Smooth muscle cell (in vitro differentiated cells): ENCODE data around the gene PSMB10. TPM values are rescaled to one million over a fixed set of nuclear protein-coding genes. Genes with fewer than 3 reads are reported as not detected.

ENCODE experiments used
- DNase-seq: peaks from one replicate; lab custom pipeline; 2025; ENCODE audit not compliant: unreplicated experiment; lab: John Stamatoyannopoulos, UW
- H2AFZ ChIP-seq: fragments of 200-600 bp; sonication (generic); 2 replicates; pipeline ENCODE4 v1.6.0; 2016; ENCODE audit warnings: antibody characterized with exemption, low read depth, mild to moderate bottlenecking
- H3F3A ChIP-seq: fragments of 200-600 bp; sonication (generic); 2 replicates; pipeline ENCODE4 v1.6.0; 2017; ENCODE audit warnings: antibody characterized with exemption, low read depth
- H3K27ac ChIP-seq: fragments of 200-600 bp; sonication (generic); 2 replicates; pipeline ENCODE4 v1.5.1; 2016; ENCODE audit warnings: low read depth, mild to moderate bottlenecking
- H3K27me3 ChIP-seq: fragments of 200-600 bp; sonication (generic); 2 replicates; pipeline ENCODE4 v1.6.1; 2016; ENCODE audit warnings: low read depth, mild to moderate bottlenecking
- H3K36me3 ChIP-seq: fragments of 200-600 bp; sonication (generic); 2 replicates; pipeline ENCODE4 v1.5.1; 2016; ENCODE audit warnings: low read depth
- H3K4me1 ChIP-seq: fragments of 200-600 bp; sonication (generic); 2 replicates; pipeline ENCODE4 v1.5.1; 2016; ENCODE audit warnings: low read depth
- H3K4me2 ChIP-seq: fragments of 200-600 bp; sonication (generic); 2 replicates; pipeline ENCODE4 v1.6.0; 2016; ENCODE audit warnings: mild to moderate bottlenecking
- H3K4me3 ChIP-seq: fragments of 200-600 bp; sonication (generic); 2 replicates; pipeline ENCODE4 v1.5.1; 2016; ENCODE audit warnings: mild to moderate bottlenecking
- H3K79me2 ChIP-seq: fragments of 200-600 bp; sonication (generic); 2 replicates; pipeline ENCODE4 v1.6.0; 2016; ENCODE audit warnings: low read depth, mild to moderate bottlenecking
- H3K9ac ChIP-seq: fragments of 200-600 bp; sonication (generic); 2 replicates; pipeline ENCODE4 v1.6.0; 2016; ENCODE audit warnings: low read depth
- H3K9me3 ChIP-seq: fragments of 200-600 bp; sonication (generic); replicated peaks from 2 replicates; pipeline ENCODE4 v1.5.1; 2016; ENCODE audit warnings: low read depth
- H4K20me1 ChIP-seq: fragments of 200-600 bp; sonication (generic); 2 replicates; pipeline ENCODE4 v1.6.0; 2016; ENCODE audit warnings: low read depth
- CTCF ChIP-seq: fragments of 200-600 bp; sonication (generic); IDR thresholded peaks from 2 replicates; pipeline ENCODE4 v1.5.1; 2017; ENCODE audit warnings: borderline replicate concordance, mild to moderate bottlenecking, antibody characterized with exemption; ENCODE audit not compliant: insufficient read depth, poor library complexity, severe bottlenecking
- WGBS: methylation state at CpG from one replicate; pipeline ENCODE4 v1.1.7; 2016; ENCODE audit warnings: low lambda C conversion rate; 5-methylcytosine and 5-hydroxymethylcytosine counted together
- polyA plus RNA-seq: library from polyadenylated mRNA; unstranded; fragments of >200 nt; fragmentation: Nextera tagmentation; extraction: Ambion mirVana; gene quantifications from 2 replicates; pipeline ENCODE4 v1.2.1, GENCODE V29; 2016
- total RNA-seq: library from RNA; depleted of rRNA; stranded (reverse); fragments of >200 nt; gene quantifications from 2 replicates; pipeline ENCODE4 v1.2.3, GENCODE V29; 2014

PSMB10 gene
- total and polyA plus RNA-seq, 2 experiments from 2014 or later: 17.3 to 38.4 TPM

- H3K36me3 ChIP-seq: no peaks in the 10 kb centered on the region
- TF ChIP-seq CTCF: no peak
- peak; percentile 50 for DNase-seq
- H3K27me3 ChIP-seq: no peaks in the 10 kb centered on the region
- H3K9me3 ChIP-seq: no peaks in the 10 kb centered on the region
- H3F3A ChIP-seq: no peaks in the 10 kb centered on the region
- H3K4me1 ChIP-seq: peaks cover 20% of the 10 kb centered on the region
- peak within 1 kb of the TSS; percentile 97 for H3K9ac ChIP-seq
- H2AFZ ChIP-seq: peak within 1 kb of the TSS; percentile 82
- H3K79me2 ChIP-seq: peaks cover 46% of the 10 kb centered on the region
- peaks cover 42% of the 10 kb centered on the region for H4K20me1 ChIP-seq
- H3K27ac ChIP-seq: peak within 1 kb of the TSS; percentile 91
- 30% methylated on average over 22 of the region's 78 CpGs for WGBS
- H3K4me2 ChIP-seq: peak within 1 kb of the TSS; percentile 98
- peak within 1 kb of the TSS; percentile 83 for H3K4me3 ChIP-seq
Measured at GRCh38 chr16:67968400-67969253, 32.0 kb upstream of the PSMB10 start, which contains the start of gene SLC12A4. Gene SLC12A4 (minus strand): TSS chr16:67968637. CDS start chr16:67968553, 84 bp downstream.

GRCh38 chr16:67967958-67968399 lies 31.3 kb upstream of the PSMB10 start:
- no peak for DNase-seq
- WGBS: 2% methylated on average over 26 of the region's 45 CpGs
- peak overlapping the region; percentile 98 for H3K4me2 ChIP-seq

DNA sequence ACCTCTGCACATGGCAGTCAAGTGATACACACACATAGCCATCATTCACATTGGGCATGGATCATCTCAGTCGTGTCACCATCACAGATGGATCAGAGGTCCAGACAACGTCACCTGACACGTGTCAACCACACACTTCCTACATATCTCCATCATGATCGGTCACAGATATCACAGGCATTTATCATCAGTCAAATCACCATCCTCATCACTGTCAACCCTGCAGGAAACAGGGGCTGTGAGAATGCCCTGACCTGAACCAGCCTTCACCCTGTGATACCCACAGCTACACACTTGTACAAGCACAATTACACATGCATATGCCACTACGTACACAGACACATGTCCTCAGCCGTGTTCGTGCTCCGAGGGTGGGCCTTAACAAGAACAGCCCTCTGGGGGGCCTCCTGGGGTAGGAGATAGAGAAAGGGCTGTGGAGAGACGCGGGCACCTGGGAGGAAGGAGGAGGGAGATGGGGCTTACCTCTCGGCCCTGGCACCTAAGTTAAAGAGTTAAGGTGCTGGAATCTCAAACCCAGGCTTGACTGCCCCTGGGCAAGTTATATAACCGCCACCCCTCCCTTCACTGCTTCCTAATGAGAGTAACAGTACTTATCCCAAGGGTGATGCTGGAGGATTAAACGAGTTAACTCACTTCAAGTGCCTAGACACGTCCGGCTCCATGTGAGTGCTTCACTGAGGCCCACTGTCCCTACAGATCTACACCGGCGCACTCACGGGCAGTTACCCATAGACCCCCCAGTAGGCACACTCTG lies 30.7 kb upstream of the PSMB10 start:
- Histone ChIP-seq H2AFZ (no peak overlapping the region), H3K9ac (peak overlapping the region; percentile 97), H3K9me3 (no peaks in the 10 kb centered on the region), H3K4me1 (peaks cover 20% of the 10 kb centered on the region), H3K4me2 (peak overlapping the region; percentile 98), H3F3A (no peaks in the 10 kb centered on the region), H3K27me3 (no peaks in the 10 kb centered on the region), H3K27ac (peak overlapping the region; percentile 91), H3K36me3 (no peaks in the 10 kb centered on the region), H4K20me1 (peaks cover 55% of the 10 kb centered on the region), H3K4me3 (peak overlapping the region; percentile 83), H3K79me2 (peaks cover 59% of the 10 kb centered on the region)
- no peak for TF ChIP-seq CTCF
- 12% methylated on average over 18 of the region's 18 CpGs for WGBS
- no peak for DNase-seq

More at GRCh38 chr16:67967958-67968399, 31.3 kb upstream of the PSMB10 start:
- H3K27me3 ChIP-seq: no peaks in the 10 kb centered on the region
- peaks cover 20% of the 10 kb centered on the region for H3K4me1 ChIP-seq
- peaks cover 53% of the 10 kb centered on the region for H3K79me2 ChIP-seq
- no peaks in the 10 kb centered on the region for H3F3A ChIP-seq
- no peaks in the 10 kb centered on the region for H3K36me3 ChIP-seq
- H4K20me1 ChIP-seq: peaks cover 49% of the 10 kb centered on the region
- no peak for TF ChIP-seq CTCF
- peak overlapping the region; percentile 83 for H3K4me3 ChIP-seq
- no peaks in the 10 kb centered on the region for H3K9me3 ChIP-seq
- H2AFZ ChIP-seq: no peak overlapping the region
- H3K27ac ChIP-seq: peak overlapping the region; percentile 91
- H3K9ac ChIP-seq: peak overlapping the region; percentile 97
